Fibroblast of lung (primary cell): ENCODE measurements around the gene KRR1. TPM values are rescaled to one million over a fixed set of nuclear protein-coding genes. Genes with fewer than 3 reads are reported as not detected.
A peak's percentile ranks its signal among the peaks of the same experiment; 100 is the strongest.

Experiments
- DNase-seq, 2 donors: peaks; one replicate each; pipeline versions ENCODE4 v3.0.0 to v3.0.0-alpha.2; 2010; ENCODE audit warnings: low read depth in 2 of 2
- H2AFZ ChIP-seq: 2 replicates; pipeline ENCODE4 v1.5.1; 2012; ENCODE audit warnings: low read length, control low read depth, inconsistent platforms
- H3K27ac ChIP-seq: 2 replicates; pipeline ENCODE4 v1.5.1; 2011; ENCODE audit warnings: low read length, control low read depth; ENCODE audit not compliant: insufficient read depth
- H3K27me3 ChIP-seq: 2 replicates; pipeline ENCODE4 v1.5.1; 2011; ENCODE audit warnings: mild to moderate bottlenecking, low read length; ENCODE audit not compliant: control insufficient read depth, insufficient read depth
- H3K36me3 ChIP-seq: 2 replicates; pipeline ENCODE4 v1.5.1; 2011; ENCODE audit warnings: low read length; ENCODE audit not compliant: control insufficient read depth, insufficient read depth
- H3K4me1 ChIP-seq: 2 replicates; pipeline ENCODE4 v1.5.1; 2011; ENCODE audit warnings: low read length; ENCODE audit not compliant: control insufficient read depth, insufficient read depth; ENCODE audit errors: extremely low read depth
- H3K4me2 ChIP-seq: 2 replicates; pipeline ENCODE4 v1.5.1; 2011; ENCODE audit warnings: low read length, control low read depth; ENCODE audit not compliant: insufficient read depth; ENCODE audit errors: extremely low read depth
- H3K4me3 ChIP-seq, 4 experiments: fragments of 200-600 bp in 1 of 4; sonication (generic) in 1 of 4; replicated peaks in 1 of 4; 2 replicates each; pipeline ENCODE4 v1.5.1; 2011 to 2016; ENCODE audit warnings: low read length in 4 of 4, low read depth in 3 of 4, mild to moderate bottlenecking in 3 of 4, control low read depth in 2 of 4, inconsistent platforms in 1 of 4, mixed read lengths in 1 of 4; ENCODE audit not compliant: insufficient read depth in 1 of 4; ENCODE audit errors: control extremely low read depth in 1 of 4
- H3K79me2 ChIP-seq: 2 replicates; pipeline ENCODE4 v1.5.1; 2012; ENCODE audit warnings: mild to moderate bottlenecking, low read length, inconsistent platforms; ENCODE audit not compliant: control insufficient read depth, insufficient read depth
- H3K9ac ChIP-seq: 2 replicates; pipeline ENCODE4 v1.5.1; 2011; ENCODE audit warnings: mild to moderate bottlenecking, low read length, control low read depth; ENCODE audit not compliant: insufficient read depth
- H3K9me3 ChIP-seq: 2 replicates; pipeline ENCODE4 v1.5.1; 2012; ENCODE audit warnings: low read depth, low read length; ENCODE audit not compliant: control insufficient read depth, insufficient read depth
- H4K20me1 ChIP-seq: 2 replicates; pipeline ENCODE4 v1.5.1; 2011; ENCODE audit warnings: low read length; ENCODE audit not compliant: control insufficient read depth, insufficient read depth; ENCODE audit errors: extremely low read depth
- EZH2 ChIP-seq: IDR thresholded peaks from 2 replicates; pipeline ENCODE4 v1.5.1; 2012; ENCODE audit warnings: low read length, control low read depth, mild to moderate bottlenecking; ENCODE audit errors: missing control alignments
- polyA plus RNA-seq, 2 donors: library from polyadenylated mRNA; depleted of rRNA in 1 of 2; stranded (reverse) in 1 of 2; unstranded in 1 of 2; fragments of >200 nt; gene quantifications; 2 replicates each; pipeline ENCODE4 v1.2.1, GENCODE V29; 2011 to 2012; ENCODE audit warnings: missing spikeins in 1 of 2
- total RNA-seq: library from RNA; depleted of rRNA; stranded (reverse); fragments of >200 nt; gene quantifications from 2 replicates; pipeline ENCODE4 v1.2.1, GENCODE V29; 2014
- TF ChIP-seq, protein P1 (sequence below), 2 donors: IDR thresholded peaks in 1 of 2; conservative IDR thresholded peaks in 1 of 2; 1 replicate in 1 of 2; 2 replicates in 1 of 2; pipeline ENCODE4 v1.5.1; 2011 to 2012; ENCODE audit warnings: low read length in 2 of 2, control low read depth in 1 of 2, inconsistent platforms in 1 of 2, low read depth in 1 of 2, mild to moderate bottlenecking in 1 of 2

The KRR1 gene
- total and polyA plus RNA-seq, 2 donors (not counting 1 experiment from before 2014, with no cell fraction given), result 46.9 to 49.7 TPM

DNA sequence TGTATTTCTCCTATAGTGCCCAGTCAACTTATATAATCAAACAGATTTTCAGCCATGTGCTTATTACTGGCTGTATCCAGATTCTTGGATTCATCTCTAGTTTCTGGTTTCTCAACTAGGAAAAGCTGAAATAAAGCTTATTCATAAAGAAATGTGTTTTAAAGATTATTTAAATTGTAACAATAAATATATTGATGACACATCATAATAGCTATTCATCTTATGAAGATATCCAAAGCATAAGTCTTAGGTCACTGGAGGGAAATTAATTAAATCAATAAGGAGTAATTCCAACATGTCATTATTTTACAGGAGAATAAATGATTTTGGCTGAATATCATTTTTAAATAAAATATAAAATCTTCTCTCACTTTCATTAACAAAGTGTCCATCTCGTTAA, 32.1 kb upstream of the KRR1 start:
- H3K79me2 ChIP-seq, result no peaks in the 10 kb centered on the region
- H4K20me1 ChIP-seq, result no peaks in the 10 kb centered on the region
- no peak for DNase-seq
- H3K4me3 ChIP-seq, result no peak overlapping the region
- no peaks in the 10 kb centered on the region for H3K9me3 ChIP-seq
- no peak overlapping the region for H3K9ac ChIP-seq
- H3K4me2 ChIP-seq, result no peak overlapping the region
- H3K36me3 ChIP-seq, result no peaks in the 10 kb centered on the region
- H2AFZ ChIP-seq, result no peak overlapping the region
- H3K4me1 ChIP-seq, result no peaks in the 10 kb centered on the region
- no peak overlapping the region for H3K27ac ChIP-seq
- no peak for TF ChIP-seq EZH2
- TF ChIP-seq, protein P1, sequence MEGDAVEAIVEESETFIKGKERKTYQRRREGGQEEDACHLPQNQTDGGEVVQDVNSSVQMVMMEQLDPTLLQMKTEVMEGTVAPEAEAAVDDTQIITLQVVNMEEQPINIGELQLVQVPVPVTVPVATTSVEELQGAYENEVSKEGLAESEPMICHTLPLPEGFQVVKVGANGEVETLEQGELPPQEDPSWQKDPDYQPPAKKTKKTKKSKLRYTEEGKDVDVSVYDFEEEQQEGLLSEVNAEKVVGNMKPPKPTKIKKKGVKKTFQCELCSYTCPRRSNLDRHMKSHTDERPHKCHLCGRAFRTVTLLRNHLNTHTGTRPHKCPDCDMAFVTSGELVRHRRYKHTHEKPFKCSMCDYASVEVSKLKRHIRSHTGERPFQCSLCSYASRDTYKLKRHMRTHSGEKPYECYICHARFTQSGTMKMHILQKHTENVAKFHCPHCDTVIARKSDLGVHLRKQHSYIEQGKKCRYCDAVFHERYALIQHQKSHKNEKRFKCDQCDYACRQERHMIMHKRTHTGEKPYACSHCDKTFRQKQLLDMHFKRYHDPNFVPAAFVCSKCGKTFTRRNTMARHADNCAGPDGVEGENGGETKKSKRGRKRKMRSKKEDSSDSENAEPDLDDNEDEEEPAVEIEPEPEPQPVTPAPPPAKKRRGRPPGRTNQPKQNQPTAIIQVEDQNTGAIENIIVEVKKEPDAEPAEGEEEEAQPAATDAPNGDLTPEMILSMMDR (conservative IDR thresholded peaks at IDR 0.05 in 1 of 2, IDR thresholded peaks at IDR 0.05 in 1 of 2; ENCODE audit: low read depth in 1 of 2, low read length in 2 of 2), result no peak
- no peaks in the 10 kb centered on the region for H3K27me3 ChIP-seq

DNA sequence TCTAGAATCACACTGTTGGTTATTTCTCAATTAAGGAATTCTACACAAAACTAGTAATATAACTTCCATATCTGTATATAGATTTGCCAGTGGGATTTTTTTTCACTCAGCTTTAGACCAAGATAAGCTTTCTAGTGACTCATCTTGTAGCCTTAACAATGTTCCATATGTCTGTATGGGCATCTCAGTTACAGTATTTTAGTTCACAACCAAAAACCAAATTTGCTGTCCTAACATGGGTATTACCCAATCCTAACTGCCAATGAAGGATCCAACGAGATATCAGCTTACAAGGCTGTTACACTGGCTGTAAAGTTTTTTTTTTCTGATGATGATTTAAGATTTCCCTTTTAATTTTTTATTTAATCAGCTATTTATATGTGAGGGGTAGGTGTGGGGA, 31.5 kb upstream of the KRR1 start:
- Histone ChIP-seq H2AFZ (no peak overlapping the region), H3K27me3 (no peaks in the 10 kb centered on the region), H4K20me1 (no peaks in the 10 kb centered on the region), H3K9me3 (no peaks in the 10 kb centered on the region), H3K4me3 (no peak overlapping the region), H3K4me1 (no peaks in the 10 kb centered on the region), H3K9ac (no peak overlapping the region), H3K79me2 (no peaks in the 10 kb centered on the region), H3K36me3 (no peaks in the 10 kb centered on the region), H3K4me2 (no peak overlapping the region), H3K27ac (no peak overlapping the region)
- DNase-seq, result peak; percentile 28 to 82
- TF ChIP-seq, protein P1 (conservative IDR thresholded peaks at IDR 0.05 in 1 of 2, IDR thresholded peaks at IDR 0.05 in 1 of 2; ENCODE audit: low read depth in 1 of 2, low read length in 2 of 2), result no peak

DNA sequence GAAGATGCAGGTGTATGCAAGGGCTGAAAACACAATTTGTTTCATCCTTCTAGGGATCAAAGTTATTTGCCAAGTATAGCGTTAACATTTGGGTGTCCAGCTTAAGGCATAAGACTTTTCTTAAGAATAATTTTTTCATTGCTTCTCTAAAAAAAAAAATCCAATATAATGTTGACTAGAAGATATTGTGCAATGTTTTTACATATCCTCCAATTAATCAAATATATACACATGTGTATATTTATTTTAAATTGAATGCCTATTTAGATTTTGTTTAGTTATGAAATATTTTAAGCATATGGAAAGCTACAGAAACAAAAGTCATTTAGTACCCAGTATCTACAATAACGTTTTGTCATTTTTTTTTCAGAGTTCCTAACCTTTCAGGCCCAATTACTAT, 28.5 kb upstream of the KRR1 start:
- TF ChIP-seq, protein P1 (conservative IDR thresholded peaks at IDR 0.05 in 1 of 2, IDR thresholded peaks at IDR 0.05 in 1 of 2; ENCODE audit: low read depth in 1 of 2, low read length in 2 of 2), result no peak
- no peak for TF ChIP-seq EZH2
- Histone ChIP-seq H3K27me3 (no peaks in the 10 kb centered on the region), H3K79me2 (no peaks in the 10 kb centered on the region), H3K36me3 (no peaks in the 10 kb centered on the region), H4K20me1 (no peaks in the 10 kb centered on the region), H3K27ac (no peak overlapping the region), H2AFZ (no peak overlapping the region), H3K4me2 (no peak overlapping the region), H3K9me3 (no peaks in the 10 kb centered on the region), H3K4me3 (no peak overlapping the region), H3K4me1 (no peaks in the 10 kb centered on the region), H3K9ac (no peak overlapping the region)
- no peak for DNase-seq
